HG03103 (cell line): Measurements from ENCODE around the gene RAB34.

Experiments
- ATAC-seq: cut with Tn5 transposase; IDR thresholded peaks from one replicate; pipeline ENCODE4 v1.9.1; 2021; ENCODE audit warnings: low read depth; ENCODE audit not compliant: unreplicated experiment

RAB34 gene, protein sequence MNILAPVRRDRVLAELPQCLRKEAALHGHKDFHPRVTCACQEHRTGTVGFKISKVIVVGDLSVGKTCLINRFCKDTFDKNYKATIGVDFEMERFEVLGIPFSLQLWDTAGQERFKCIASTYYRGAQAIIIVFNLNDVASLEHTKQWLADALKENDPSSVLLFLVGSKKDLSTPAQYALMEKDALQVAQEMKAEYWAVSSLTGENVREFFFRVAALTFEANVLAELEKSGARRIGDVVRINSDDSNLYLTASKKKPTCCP

GRCh38 chr17:28717578-28718332 is at the start of gene RAB34:
RAB34 (minus strand) TSS chr17:28717868; CDS start chr17:28717266, 602 bp downstream.
- no peak for ATAC-seq

GRCh38 chr17:28765038-28765437 is 47.4 kb upstream of the RAB34 start:
- ATAC-seq = no peak

DNA sequence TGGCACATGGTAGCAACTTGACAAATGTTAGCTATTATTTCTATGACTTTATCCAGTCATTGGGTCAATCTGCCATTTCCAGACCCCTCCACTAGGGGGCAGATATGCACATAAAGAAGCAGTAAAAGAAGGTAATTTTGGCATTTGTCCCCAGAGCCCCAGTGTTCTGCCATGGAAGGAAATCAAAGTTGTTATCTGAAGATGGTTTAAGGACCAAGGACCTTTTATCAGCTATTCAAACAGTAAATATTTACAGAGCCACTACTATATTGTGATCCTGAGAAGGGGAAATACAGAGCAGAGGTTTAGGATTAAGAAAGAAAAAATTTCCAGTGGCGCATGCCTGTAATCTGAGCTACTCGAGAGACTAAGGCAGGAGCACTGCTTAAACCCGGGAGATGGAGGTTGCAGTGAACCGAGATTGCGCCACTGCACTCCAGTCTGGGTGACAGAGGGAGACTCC is 46.2 kb upstream of the RAB34 start:
- ATAC-seq = no peak

- no peak for ATAC-seq
Measured at GRCh38 chr17:28763137-28763799, 45.6 kb upstream of the RAB34 start.

- no peak for ATAC-seq
Measured at GRCh38 chr17:28760601-28761562, 43.2 kb upstream of the RAB34 start.

- ATAC-seq = no peak
Measured at GRCh38 chr17:28759256-28759865, 41.7 kb upstream of the RAB34 start.

- ATAC-seq = no peak
Measured at GRCh38 chr17:28758411-28759121, 40.9 kb upstream of the RAB34 start.

DNA sequence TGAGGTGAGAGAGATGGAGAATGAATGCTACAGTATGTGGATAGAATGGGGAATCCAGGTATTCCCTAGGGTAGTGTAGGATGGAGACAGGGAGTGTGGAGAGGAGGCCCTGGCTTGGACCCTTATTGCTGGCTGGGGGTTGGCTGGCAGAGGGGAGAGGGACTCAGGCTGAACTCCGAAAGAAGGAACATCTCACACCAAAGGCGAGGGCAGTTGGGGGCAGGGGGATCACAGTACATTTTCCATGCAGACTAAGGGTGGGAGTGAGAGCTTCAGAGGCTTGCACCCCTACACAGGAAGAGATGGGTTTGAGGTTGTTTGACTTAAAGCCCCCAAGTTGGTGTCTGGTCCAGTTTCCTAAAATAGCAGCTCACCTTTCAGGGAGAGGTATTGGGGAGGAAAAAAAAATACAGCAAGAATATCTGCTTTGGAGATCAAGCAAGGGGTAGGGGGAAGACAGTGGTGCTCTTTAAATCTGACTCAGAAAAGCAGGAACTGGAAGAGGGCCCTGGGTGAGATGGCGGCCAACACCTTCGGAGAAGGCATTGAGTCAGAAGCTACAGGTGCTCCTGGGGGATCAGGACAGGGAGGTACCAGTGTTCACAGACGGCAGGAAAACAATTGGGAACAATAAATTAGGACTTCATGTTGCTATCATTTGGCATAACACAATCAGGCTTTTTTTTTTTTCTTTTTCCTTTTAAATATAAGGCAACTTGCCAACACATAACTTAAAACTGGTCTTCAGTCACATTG is 38.6 kb upstream of the RAB34 start:
- ATAC-seq = no peak

DNA sequence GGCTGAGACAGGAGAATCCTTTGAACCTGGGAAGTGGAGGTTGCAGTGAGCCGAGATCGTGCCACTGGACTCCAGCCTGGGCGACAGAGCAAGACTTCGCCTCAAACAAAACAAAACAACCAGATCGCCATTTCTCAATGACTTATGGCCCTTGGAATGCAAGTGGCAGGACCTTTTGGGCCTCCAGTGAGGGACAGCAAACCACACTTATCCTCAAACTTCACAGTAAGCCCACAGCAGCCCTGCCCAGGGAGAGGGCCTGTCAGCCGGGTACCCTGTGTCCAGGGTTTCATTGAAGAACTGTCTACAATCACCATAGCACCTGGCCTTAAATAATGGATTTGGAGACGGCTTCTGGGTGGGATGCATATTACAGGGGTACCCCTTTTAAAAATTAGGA is 37.8 kb upstream of the RAB34 start:
- no peak for ATAC-seq

DNA sequence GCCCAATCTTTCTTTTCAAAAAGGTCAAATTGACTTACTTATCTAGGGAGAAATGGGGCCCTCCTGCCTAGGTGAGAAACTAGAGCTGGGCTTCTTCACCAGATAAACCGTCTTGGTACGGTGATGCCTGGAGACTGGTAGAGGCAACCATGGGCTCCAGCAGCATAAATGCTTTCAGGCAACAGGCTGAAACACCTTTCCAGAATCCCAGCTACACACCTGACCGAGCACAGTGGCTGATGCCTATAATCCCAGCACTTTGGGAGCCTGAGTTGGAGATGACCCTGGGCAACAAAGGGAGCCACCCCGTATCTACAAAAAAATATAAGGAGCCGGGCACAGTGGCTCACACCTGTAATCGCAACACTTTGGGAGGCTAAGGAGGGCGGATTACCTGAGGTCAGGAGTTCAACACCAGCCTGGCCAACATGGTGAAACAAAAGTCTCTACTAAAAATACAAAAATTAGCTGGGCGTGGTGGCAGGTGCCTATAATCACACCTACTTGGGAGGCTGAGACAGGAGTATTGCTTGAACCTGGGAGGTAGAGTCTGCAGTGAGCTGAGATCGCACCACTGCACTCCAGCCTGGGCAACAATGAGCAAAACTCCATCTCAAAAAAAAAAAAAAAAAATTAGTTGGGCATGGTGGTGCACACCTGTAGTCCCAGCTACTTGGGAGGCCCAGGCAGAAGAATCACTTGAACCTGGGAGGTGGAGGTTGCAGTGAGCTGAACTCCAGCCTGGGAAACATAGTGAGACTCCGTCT is 34.1 kb upstream of the RAB34 start:
- no peak for ATAC-seq

DNA sequence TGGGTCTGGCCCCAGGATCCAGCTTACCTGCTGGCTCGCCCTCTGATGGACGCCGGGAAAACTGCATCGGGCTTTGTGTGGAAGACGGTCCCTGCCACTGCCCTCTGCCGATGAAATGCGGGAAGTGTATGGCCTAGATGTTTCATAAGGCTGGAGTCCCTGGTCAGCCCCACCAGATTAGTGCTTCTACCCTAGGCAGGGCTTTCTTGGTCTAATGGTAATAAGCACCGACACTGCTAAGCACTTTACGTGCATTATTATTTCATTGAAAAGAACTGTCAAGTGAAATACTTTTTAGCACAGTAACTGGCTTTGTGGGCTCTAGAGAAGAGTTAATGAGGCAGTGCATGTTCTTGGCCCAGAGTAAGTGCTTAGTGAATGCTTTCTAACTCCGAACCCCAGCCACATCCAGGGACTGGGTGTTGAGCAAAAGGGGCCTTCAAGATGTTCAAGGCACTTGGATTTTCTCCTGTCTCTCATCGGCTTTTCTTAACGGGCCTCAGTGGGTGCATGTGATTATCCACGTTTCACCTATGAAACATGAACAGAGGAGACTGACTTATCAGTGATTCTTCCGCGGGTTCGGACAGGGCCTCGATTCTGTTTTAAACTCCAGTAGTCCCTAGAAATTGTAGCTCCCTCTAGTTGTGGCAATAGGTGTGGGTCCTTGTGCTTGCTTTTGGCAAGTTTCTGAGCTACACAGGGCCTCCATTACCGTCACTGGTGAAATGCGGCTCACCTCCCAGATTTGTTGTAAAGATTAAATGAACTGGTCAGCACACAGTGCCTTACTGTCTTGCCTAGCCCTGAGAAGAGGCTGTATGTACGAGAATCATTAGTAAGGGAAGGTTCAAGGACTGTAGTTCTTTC is 32.7 kb upstream of the RAB34 start:
- ATAC-seq = peak; percentile 62

- ATAC-seq = no peak
Measured at GRCh38 chr17:28749516-28750177, 32.0 kb upstream of the RAB34 start.

- no peak for ATAC-seq
Measured at GRCh38 chr17:28748852-28749515, 31.3 kb upstream of the RAB34 start.

DNA sequence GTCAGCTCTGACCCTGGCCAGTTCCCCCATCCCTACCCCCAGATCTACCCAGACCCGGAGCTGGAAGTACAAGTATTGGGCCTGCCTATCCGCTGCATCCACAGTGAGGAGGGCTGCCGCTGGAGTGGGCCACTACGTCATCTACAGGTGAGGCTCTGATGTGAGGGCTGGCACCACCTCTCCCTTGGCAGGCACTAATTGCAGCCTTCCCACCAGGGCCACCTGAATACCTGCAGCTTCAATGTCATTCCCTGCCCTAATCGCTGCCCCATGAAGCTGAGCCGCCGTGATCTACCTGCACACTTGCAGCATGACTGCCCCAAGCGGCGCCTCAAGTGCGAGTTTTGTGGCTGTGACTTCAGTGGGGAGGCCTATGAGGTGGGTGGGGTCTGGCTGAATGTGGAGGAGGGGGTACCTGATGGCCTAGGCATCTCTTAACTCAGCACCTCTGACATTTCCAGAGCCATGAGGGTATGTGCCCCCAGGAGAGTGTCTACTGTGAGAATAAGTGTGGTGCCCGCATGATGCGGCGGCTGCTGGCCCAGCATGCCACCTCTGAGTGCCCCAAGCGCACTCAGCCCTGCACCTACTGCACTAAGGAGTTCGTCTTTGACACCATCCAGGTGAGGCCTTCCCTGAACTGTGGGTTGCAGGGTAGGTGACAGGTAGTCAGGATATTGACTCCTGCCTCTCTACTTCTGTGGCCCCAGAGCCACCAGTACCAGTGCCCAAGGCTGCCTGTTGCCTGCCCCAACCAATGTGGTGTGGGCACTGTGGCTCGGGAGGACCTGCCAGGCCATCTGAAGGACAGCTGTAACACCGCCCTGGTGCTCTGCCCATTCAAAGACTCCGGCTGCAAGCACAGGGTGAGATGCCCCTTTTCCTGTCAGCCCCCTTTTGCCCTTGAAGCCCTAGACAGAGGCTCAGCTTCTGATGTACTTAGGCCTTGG is 30.4 kb upstream of the RAB34 start:
- no peak for ATAC-seq
